ENCODE measurements around the gene KCNA10. TPM values are rescaled to one million over a fixed set of nuclear protein-coding genes. Genes with fewer than 3 reads are reported as not detected.

Gene KCNA10
- polyA plus RNA-seq, 2 donors = not detected

DNA sequence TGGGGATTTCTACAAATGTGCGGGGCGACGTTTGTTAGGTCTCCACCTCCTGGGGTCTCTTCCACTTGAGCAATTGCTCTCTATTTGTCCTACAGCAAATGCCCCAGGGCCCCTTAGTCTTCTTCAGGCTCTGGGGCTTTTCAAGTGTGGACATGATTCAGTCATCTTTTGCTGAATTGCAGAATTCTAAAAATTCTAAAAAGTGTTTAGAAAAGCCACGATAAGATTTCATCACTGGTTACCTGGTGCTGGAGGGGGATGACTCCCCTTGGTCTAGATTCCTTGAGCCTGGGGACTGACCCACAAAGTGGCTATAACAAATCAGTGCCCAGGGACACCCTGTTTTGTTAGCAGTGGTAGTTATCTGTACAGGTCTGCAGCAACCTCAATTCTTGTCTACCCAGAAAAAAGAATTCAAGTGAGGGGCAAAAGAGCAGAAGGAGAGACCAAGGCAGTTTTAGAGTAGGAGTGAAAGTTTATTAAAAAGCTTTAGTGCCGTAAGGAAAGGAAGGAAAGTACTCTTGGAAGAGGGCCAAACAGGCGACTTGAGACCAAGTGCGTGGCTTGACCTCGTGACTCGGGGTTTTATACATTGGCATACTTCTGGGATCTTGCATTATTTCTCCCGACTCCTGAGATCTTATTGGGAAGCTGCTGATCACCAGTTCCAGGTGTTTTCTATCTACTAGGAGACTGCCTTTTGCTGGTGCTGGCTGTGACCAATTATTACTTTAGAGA, 42.8 kb downstream of the KCNA10 start:
- H3K27ac ChIP-seq (ENCODE audit: low read depth in 2 of 2, low read length in 1 of 2) = no peak overlapping the region
- no peaks in the 10 kb centered on the region for H3K36me3 ChIP-seq (ENCODE audit: control insufficient read depth in 2 of 2, insufficient read depth in 2 of 2, low read length in 1 of 2)
- H3K4me1 ChIP-seq (ENCODE audit: control insufficient read depth in 2 of 2, insufficient read depth in 2 of 2, low read length in 1 of 2) = peaks cover 5 to 8% of the 10 kb centered on the region in 2 donors
- no peak overlapping the region for H3K4me3 ChIP-seq (ENCODE audit: low read depth in 1 of 2, low read length in 2 of 2)
- no peaks in the 10 kb centered on the region for H3K9me3 ChIP-seq (ENCODE audit: control insufficient read depth in 2 of 2, insufficient read depth in 1 of 2, low read depth in 1 of 2, low read length in 1 of 2)
- no peaks in the 10 kb centered on the region for H3K27me3 ChIP-seq (ENCODE audit: control insufficient read depth in 1 of 2, insufficient read depth in 2 of 2, low read length in 2 of 2)
- 46 to 51% methylated on average over 10 of the region's 10 CpGs for whole genome bisulfite sequencing, 2 donors

GRCh38 chr1:110475362-110476027, 43.5 kb downstream of the KCNA10 start:
- H3K27ac ChIP-seq (ENCODE audit: low read depth in 2 of 2, low read length in 1 of 2) = no peak overlapping the region
- no peak overlapping the region for H3K4me3 ChIP-seq (ENCODE audit: low read depth in 1 of 2, low read length in 2 of 2)
- 89 to 90% methylated on average over 5 of the region's 5 CpGs for WGBS, 2 donors
- H3K27me3 ChIP-seq (ENCODE audit: control insufficient read depth in 1 of 2, insufficient read depth in 2 of 2, low read length in 2 of 2) = no peaks in the 10 kb centered on the region
- no peaks in the 10 kb centered on the region for H3K9me3 ChIP-seq (ENCODE audit: control insufficient read depth in 2 of 2, insufficient read depth in 1 of 2, low read depth in 1 of 2, low read length in 1 of 2)
- H3K4me1 ChIP-seq (ENCODE audit: control insufficient read depth in 2 of 2, insufficient read depth in 2 of 2, low read length in 1 of 2) = peaks cover 5 to 8% of the 10 kb centered on the region in 2 donors
- no peaks in the 10 kb centered on the region for H3K36me3 ChIP-seq (ENCODE audit: control insufficient read depth in 2 of 2, insufficient read depth in 2 of 2, low read length in 1 of 2)

- H3K9me3 ChIP-seq (ENCODE audit: control insufficient read depth in 2 of 2, insufficient read depth in 1 of 2, low read depth in 1 of 2, low read length in 1 of 2) = no peaks in the 10 kb centered on the region
- 90 to 95% methylated on average over 6 of the region's 6 CpGs for WGBS, 2 donors
- H3K4me1 ChIP-seq (ENCODE audit: control insufficient read depth in 2 of 2, insufficient read depth in 2 of 2, low read length in 1 of 2) = peaks cover 5 to 8% of the 10 kb centered on the region in 2 donors
- no peak overlapping the region for H3K4me3 ChIP-seq (ENCODE audit: low read depth in 1 of 2, low read length in 2 of 2)
- H3K27ac ChIP-seq (ENCODE audit: low read depth in 2 of 2, low read length in 1 of 2) = no peak overlapping the region
- no peaks in the 10 kb centered on the region for H3K36me3 ChIP-seq (ENCODE audit: control insufficient read depth in 2 of 2, insufficient read depth in 2 of 2, low read length in 1 of 2)
- no peaks in the 10 kb centered on the region for H3K27me3 ChIP-seq (ENCODE audit: control insufficient read depth in 1 of 2, insufficient read depth in 2 of 2, low read length in 2 of 2)
These were observed 44.5 kb downstream of the KCNA10 start for GRCh38 chr1:110474444-110474843.

DNA sequence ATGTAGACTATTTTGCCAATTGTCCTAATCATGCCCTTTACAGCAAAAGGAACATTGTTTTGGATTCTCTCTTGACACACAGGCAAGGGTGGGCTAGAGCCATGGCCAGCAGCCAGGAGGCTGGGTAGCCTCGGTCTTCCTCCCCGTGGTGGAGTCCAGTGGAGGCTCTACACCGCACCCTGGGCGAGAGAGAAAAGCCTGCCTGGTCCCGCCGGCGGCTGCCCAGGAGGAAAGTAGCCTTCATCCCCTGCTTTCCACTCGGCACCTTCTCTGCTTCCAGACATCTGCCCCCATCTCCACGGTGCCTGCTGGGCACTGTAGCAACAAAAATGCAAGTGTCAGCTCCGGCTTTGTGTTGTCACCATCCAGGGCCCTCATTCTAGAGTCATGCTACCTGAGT, 46.4 kb downstream of the KCNA10 start:
- WGBS, 2 donors = 81 to 88% methylated on average over 10 of the region's 10 CpGs
- Histone ChIP-seq H3K27ac (ENCODE audit: low read depth in 2 of 2, low read length in 1 of 2) (no peak overlapping the region), H3K9me3 (ENCODE audit: control insufficient read depth in 2 of 2, insufficient read depth in 1 of 2, low read depth in 1 of 2, low read length in 1 of 2) (no peaks in the 10 kb centered on the region), H3K36me3 (ENCODE audit: control insufficient read depth in 2 of 2, insufficient read depth in 2 of 2, low read length in 1 of 2) (no peaks in the 10 kb centered on the region), H3K27me3 (ENCODE audit: control insufficient read depth in 1 of 2, insufficient read depth in 2 of 2, low read length in 2 of 2) (no peaks in the 10 kb centered on the region), H3K4me3 (ENCODE audit: low read depth in 1 of 2, low read length in 2 of 2) (no peak overlapping the region), H3K4me1 (ENCODE audit: control insufficient read depth in 2 of 2, insufficient read depth in 2 of 2, low read length in 1 of 2) (peaks cover under 1 to 3% of the 10 kb centered on the region in 2 donors)

DNA sequence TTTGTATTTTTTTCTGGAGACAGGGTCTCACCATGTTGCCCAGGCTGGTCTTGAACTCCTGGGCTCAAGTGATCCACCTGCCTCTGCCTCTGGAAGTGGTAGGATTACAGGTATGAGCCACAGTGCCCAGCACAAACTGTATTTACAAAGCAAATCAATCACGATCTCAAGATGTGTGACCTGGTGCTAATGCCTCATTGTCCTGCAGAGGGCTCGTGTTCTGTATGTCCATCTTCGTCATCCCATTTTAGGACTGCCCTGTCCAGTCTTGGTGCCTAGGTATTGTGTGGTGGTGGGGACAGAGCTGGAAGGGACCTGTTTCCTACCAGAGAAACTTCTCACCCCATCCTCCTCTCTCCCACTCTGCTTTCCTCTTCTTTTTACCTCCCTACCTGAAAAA, 47.8 kb downstream of the KCNA10 start:
- Histone ChIP-seq H3K27me3 (ENCODE audit: control insufficient read depth in 1 of 2, insufficient read depth in 2 of 2, low read length in 2 of 2) (no peaks in the 10 kb centered on the region), H3K27ac (ENCODE audit: low read depth in 2 of 2, low read length in 1 of 2) (no peak overlapping the region), H3K4me1 (ENCODE audit: control insufficient read depth in 2 of 2, insufficient read depth in 2 of 2, low read length in 1 of 2) (peaks cover 0 to 3% of the 10 kb centered on the region in 2 donors), H3K36me3 (ENCODE audit: control insufficient read depth in 2 of 2, insufficient read depth in 2 of 2, low read length in 1 of 2) (no peaks in the 10 kb centered on the region), H3K9me3 (ENCODE audit: control insufficient read depth in 2 of 2, insufficient read depth in 1 of 2, low read depth in 1 of 2, low read length in 1 of 2) (no peaks in the 10 kb centered on the region), H3K4me3 (ENCODE audit: low read depth in 1 of 2, low read length in 2 of 2) (no peak overlapping the region)
- WGBS, 2 donors = 64 to 76% methylated on average over 3 of the region's 3 CpGs

Other genes starting within 250 kb of the KCNA10 start
- 1 to 10 TPM; 2.0 to 4.8 TPM for gene RBM15, start 179.8 kb downstream of the KCNA10 start, polyA plus RNA-seq
- gene SLC16A4, start 128.1 kb downstream of the KCNA10 start, polyA plus RNA-seq = under 1 TPM; 0.47 to 0.58 TPM
- gene LAMTOR5, start 111.5 kb downstream of the KCNA10 start, polyA plus RNA-seq = 100 to 1,000 TPM; 169 to 188 TPM
- gene PROK1, start 68.0 kb downstream of the KCNA10 start, polyA plus RNA-seq = under 1 TPM; 0.10 to 0.53 TPM
- under 1 TPM; 0.06 to 0.15 TPM for gene KCNA2, start 87.2 kb upstream of the KCNA10 start, polyA plus RNA-seq
- gene KCNA3, start 155.8 kb upstream of the KCNA10 start, polyA plus RNA-seq = under 1 TPM; 0.05 to 0.06 TPM